ENCODE results near the gene DEK.
"Not testable (repeated sequence)": the region's sequence is repeated elsewhere in the genome, so short reads cannot be mapped to it uniquely, and the experiment has no call there.

Gene DEK

GRCh38 chr6:18237167-18237566 is 27.2 kb downstream of the DEK start:
- no peak for FAIRE-seq

- no peak for FAIRE-seq
These were observed 28.8 kb downstream of the DEK start for GRCh38 chr6:18235524-18235923.

GRCh38 chr6:18234564-18234963 is 29.8 kb downstream of the DEK start:
- no peak for FAIRE-seq

- not testable (repeated sequence) for FAIRE-seq
These were observed 30.6 kb downstream of the DEK start for GRCh38 chr6:18233770-18234169.

- FAIRE-seq: not testable (repeated sequence)
These were observed 32.5 kb downstream of the DEK start for GRCh38 chr6:18231856-18232255.

GRCh38 chr6:18228590-18228989 is 35.7 kb downstream of the DEK start:
- FAIRE-seq: not testable (repeated sequence)

GRCh38 chr6:18227166-18227565 is 37.2 kb downstream of the DEK start:
- FAIRE-seq: not testable (repeated sequence)

GRCh38 chr6:18226451-18227105 is 37.8 kb downstream of the DEK start:
- not testable (repeated sequence) for FAIRE-seq

GRCh38 chr6:18221288-18221615 is 43.1 kb downstream of the DEK start:
- no peak for FAIRE-seq

- FAIRE-seq: no peak
These were observed 44.7 kb downstream of the DEK start for GRCh38 chr6:18219591-18219990.

GRCh38 chr6:18218233-18218632 is 46.1 kb downstream of the DEK start:
- no peak for FAIRE-seq

GRCh38 chr6:18216411-18216810 is 47.9 kb downstream of the DEK start:
- FAIRE-seq: no peak

GRCh38 chr6:18215436-18215835 is 48.9 kb downstream of the DEK start:
- FAIRE-seq: no peak

GRCh38 chr6:18214003-18214402 is 50.3 kb downstream of the DEK start:
- no peak for FAIRE-seq

- FAIRE-seq: no peak
These were observed 50.9 kb downstream of the DEK start for GRCh38 chr6:18213439-18213838.

GRCh38 chr6:18212231-18212630 is 52.1 kb downstream of the DEK start:
- no peak for FAIRE-seq

- no peak for FAIRE-seq
These were observed 53.0 kb downstream of the DEK start for GRCh38 chr6:18211338-18211737.

GRCh38 chr6:18210707-18211106 is 53.6 kb downstream of the DEK start:
- no peak for FAIRE-seq

- FAIRE-seq: no peak
These were observed 54.7 kb downstream of the DEK start for GRCh38 chr6:18209539-18210197.

GRCh38 chr6:18208778-18209177 is 55.6 kb downstream of the DEK start:
- not testable (repeated sequence) for FAIRE-seq

- no peak for FAIRE-seq
These were observed 56.4 kb downstream of the DEK start for GRCh38 chr6:18207949-18208348.

GRCh38 chr6:18207438-18207837 is 56.9 kb downstream of the DEK start:
- no peak for FAIRE-seq

- no peak for FAIRE-seq
These were observed 57.7 kb downstream of the DEK start for GRCh38 chr6:18206591-18206990.

GRCh38 chr6:18204691-18205090 is 59.6 kb downstream of the DEK start:
- no peak for FAIRE-seq

- FAIRE-seq: no peak
These were observed 60.5 kb downstream of the DEK start for GRCh38 chr6:18203786-18204185.

All from G401.6 (cell line).